Karpas-422 (cell line): ENCODE measurements around the gene EHD4. TPM values are rescaled to one million over a fixed set of nuclear protein-coding genes. Genes with fewer than 3 reads are reported as not detected.

Source experiments
- DNase-seq: peaks from one replicate; pipeline ENCODE4 v3.0.0-alpha.2; 2015
- H2AFZ ChIP-seq: fragments of 200-600 bp; sonication (generic); 2 replicates; pipeline ENCODE4 v1.6.1; 2014; ENCODE audit warnings: antibody characterized with exemption, low read length, mixed read lengths
- H3K27ac ChIP-seq: fragments of 200-600 bp; sonication (generic); 2 replicates; pipeline ENCODE4 v1.5.1; 2014; ENCODE audit warnings: mild to moderate bottlenecking, low read length, moderate library complexity
- H3K27me3 ChIP-seq: fragments of 200-600 bp; sonication (generic); 2 replicates; pipeline ENCODE4 v1.6.1; 2014; ENCODE audit warnings: low read length, mixed read lengths
- H3K36me3 ChIP-seq: fragments of 200-600 bp; sonication (generic); 2 replicates; pipeline ENCODE4 v1.6.1; 2014; ENCODE audit warnings: low read length, mixed read lengths; ENCODE audit not compliant: insufficient read depth
- H3K4me1 ChIP-seq: fragments of 200-600 bp; sonication (generic); 2 replicates; pipeline ENCODE4 v1.6.1; 2014; ENCODE audit warnings: mild to moderate bottlenecking, low read length, mixed read lengths
- H3K4me2 ChIP-seq: fragments of 200-600 bp; sonication (generic); 2 replicates; pipeline ENCODE4 v1.6.1; 2014; ENCODE audit warnings: low read length, low read depth, mild to moderate bottlenecking; ENCODE audit not compliant: poor library complexity, severe bottlenecking
- H3K4me3 ChIP-seq: fragments of 200-600 bp; sonication (generic); 2 replicates; pipeline ENCODE4 v1.5.1; 2014; ENCODE audit warnings: mild to moderate bottlenecking, antibody characterized with exemption, low read length, mixed read lengths
- H3K79me2 ChIP-seq: fragments of 200-600 bp; sonication (generic); 2 replicates; pipeline ENCODE4 v1.6.1; 2014; ENCODE audit warnings: mild to moderate bottlenecking, low read length, mixed read lengths
- H3K9ac ChIP-seq: fragments of 200-600 bp; sonication (generic); 2 replicates; pipeline ENCODE4 v1.6.0; 2014; ENCODE audit warnings: low read length
- H3K9me2 ChIP-seq: fragments of 200-600 bp; sonication (generic), shearing (Covaris generic); replicated peaks from 2 replicates; pipeline ENCODE4 v1.6.0; 2014; ENCODE audit warnings: mild to moderate bottlenecking, low read length, moderate library complexity; ENCODE audit not compliant: insufficient read depth
- H3K9me3 ChIP-seq: fragments of 300-700, 200-600 bp; sonication (generic); 2 replicates; pipeline ENCODE4 v1.6.1; 2014; ENCODE audit warnings: low read length, mixed read lengths
- H4K20me1 ChIP-seq: fragments of 200-600 bp; sonication (generic); 2 replicates; pipeline ENCODE4 v1.6.1; 2014; ENCODE audit warnings: mild to moderate bottlenecking, antibody characterized with exemption, low read length, low read depth; ENCODE audit not compliant: insufficient read depth
- total RNA-seq: library from RNA; depleted of rRNA; stranded (reverse); fragments of >200 nt; shearing (Covaris generic); gene quantifications from 2 replicates; pipeline ENCODE4 v1.2.3, GENCODE V29; 2014; ENCODE audit warnings: low replicate concordance

Gene EHD4
- total RNA-seq, 1 experiment from 2014 or later, result 19.9 TPM

DNA sequence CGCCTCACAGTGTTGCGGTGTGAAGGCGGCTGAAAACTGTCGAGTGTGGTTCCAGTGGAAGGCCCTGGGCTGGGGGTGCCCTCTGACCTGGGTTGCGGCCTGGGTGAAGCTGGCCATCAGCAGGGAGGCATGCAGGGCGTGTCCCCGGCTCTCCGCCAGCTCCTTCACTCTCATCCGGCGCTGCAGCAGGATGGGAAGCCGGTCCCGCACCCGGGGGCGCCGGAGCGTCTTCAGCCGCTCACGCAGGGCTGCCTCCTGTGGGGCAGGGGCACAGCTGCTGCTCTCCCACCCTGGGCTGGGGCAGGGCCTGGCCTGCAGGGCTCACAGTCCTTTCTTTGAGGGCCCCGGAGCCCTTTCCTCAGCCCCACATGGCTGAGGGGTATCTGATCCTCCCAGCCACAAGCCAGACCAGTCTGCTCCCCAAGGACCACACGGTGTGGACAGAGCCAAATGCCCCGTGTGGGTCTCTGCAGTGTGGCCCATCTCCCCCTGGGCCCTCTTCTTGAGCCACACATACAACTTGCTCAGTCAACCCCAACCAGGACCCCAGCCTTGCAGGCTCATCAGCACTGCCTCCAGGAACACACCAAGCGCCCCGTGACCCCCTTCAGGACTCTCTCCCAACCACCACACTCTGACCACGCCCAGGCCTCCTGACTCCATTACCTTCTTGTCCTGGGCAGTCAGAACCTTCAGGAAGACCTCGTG lies 105.3 kb downstream of the EHD4 start:
- no peaks in the 10 kb centered on the region for H3K4me1 ChIP-seq
- H3K9ac ChIP-seq, result no peak overlapping the region
- no peak overlapping the region for H3K27ac ChIP-seq
- H3K79me2 ChIP-seq, result no peaks in the 10 kb centered on the region
- no peak for DNase-seq
- H3K9me2 ChIP-seq, result no peaks in the 10 kb centered on the region
- no peak overlapping the region for H3K4me2 ChIP-seq
- no peaks in the 10 kb centered on the region for H3K36me3 ChIP-seq
- no peak overlapping the region for H2AFZ ChIP-seq
- no peaks in the 10 kb centered on the region for H3K9me3 ChIP-seq
- no peak overlapping the region for H3K4me3 ChIP-seq
- H4K20me1 ChIP-seq, result no peaks in the 10 kb centered on the region
- no peaks in the 10 kb centered on the region for H3K27me3 ChIP-seq

DNA sequence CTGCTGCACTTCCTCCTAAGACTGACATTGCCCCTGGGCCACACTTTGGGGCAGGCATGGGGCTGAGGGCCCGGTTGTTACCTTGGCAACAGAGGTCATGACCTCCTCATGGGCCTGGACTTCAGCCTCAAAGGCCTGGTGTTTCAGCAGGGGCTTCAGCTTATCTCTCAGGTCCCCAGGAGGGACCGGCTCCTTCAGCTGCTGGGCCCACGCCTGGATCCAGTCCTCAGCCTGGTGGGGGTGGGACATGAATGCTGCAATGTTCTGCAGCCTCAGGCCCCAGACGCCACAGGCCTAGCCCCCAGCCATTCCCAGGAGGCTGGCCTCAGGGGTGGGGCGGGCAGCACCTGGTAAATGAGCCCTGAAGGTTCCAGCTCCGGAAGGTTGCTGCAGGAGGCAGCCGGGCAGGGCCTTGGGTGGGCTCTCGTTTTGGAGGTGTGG lies 106.1 kb downstream of the EHD4 start:
- Histone ChIP-seq H3K79me2 (no peaks in the 10 kb centered on the region), H3K4me3 (no peak overlapping the region), H3K9ac (no peak overlapping the region), H2AFZ (no peak overlapping the region), H3K9me3 (no peaks in the 10 kb centered on the region), H3K4me2 (no peak overlapping the region), H3K4me1 (no peaks in the 10 kb centered on the region), H3K36me3 (no peaks in the 10 kb centered on the region), H3K27me3 (no peaks in the 10 kb centered on the region), H4K20me1 (no peaks in the 10 kb centered on the region), H3K9me2 (no peaks in the 10 kb centered on the region), H3K27ac (no peak overlapping the region)
- DNase-seq, result no peak

DNA sequence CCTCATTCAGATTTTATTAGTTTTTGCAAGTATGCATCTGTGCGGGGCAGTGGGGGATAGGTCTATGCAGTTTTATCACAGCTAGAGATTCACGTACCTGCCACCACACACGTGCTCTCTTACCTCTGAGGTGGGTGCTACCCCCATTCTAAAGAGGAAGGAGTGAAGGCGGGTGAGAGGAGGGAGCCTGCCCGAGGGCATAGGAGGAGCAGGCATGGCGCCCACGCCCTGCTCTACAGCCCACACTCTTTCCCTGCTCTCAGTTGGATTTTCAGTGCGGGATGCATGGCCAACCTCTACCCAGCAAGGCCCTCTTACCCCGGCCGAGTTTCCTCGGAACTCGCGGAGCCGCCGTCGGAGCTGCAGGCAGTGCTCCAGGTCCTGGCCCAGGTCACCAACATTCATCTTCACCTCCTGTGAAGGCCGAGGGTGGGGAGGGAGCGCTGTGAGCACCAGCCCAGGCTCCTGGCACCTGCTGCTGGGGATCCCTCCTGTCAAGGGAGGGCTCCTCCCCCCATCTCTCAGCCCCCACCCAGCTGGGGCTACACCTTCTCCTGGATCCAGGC lies 106.8 kb downstream of the EHD4 start:
- DNase-seq, result no peak
- Histone ChIP-seq H3K27me3 (no peaks in the 10 kb centered on the region), H3K9me3 (no peaks in the 10 kb centered on the region), H3K79me2 (no peaks in the 10 kb centered on the region), H3K4me2 (no peak overlapping the region), H3K27ac (no peak overlapping the region), H3K36me3 (no peaks in the 10 kb centered on the region), H3K4me3 (no peak overlapping the region), H2AFZ (no peak overlapping the region), H3K4me1 (no peaks in the 10 kb centered on the region), H4K20me1 (no peaks in the 10 kb centered on the region), H3K9ac (no peak overlapping the region), H3K9me2 (no peaks in the 10 kb centered on the region)

DNA sequence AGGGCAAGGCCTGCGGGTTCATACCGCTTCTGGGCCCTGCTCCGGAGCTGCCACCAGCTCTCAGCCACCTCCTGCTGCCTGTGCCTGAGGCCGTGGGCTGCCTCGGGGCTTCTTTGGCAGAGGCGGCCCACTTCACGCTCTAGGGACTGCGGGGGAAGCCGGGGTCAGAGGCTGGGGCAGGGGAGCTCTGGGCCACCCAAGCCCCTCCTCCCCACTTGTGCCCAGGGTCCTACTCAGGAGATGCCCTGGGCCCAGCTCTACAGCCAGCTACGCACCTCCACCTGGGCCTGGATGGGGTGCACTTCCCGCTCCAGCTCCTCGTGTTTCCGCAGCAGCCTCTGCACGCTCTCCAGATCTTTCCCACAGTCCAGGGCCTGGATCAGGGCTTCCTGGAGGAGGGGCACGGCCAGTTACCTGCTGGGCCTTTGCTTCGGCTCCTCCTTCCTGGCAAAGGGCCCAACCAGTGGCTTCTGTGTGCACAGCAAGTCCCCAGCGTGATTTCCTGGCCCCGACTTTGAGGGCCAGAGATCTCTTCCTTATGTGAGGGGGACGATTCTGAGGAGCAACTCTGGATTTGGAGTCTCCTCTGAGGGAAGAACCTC lies 109.7 kb downstream of the EHD4 start:
- DNase-seq, result no peak
- Histone ChIP-seq H3K4me1 (no peaks in the 10 kb centered on the region), H4K20me1 (no peaks in the 10 kb centered on the region), H3K9me3 (no peaks in the 10 kb centered on the region), H3K4me3 (no peak overlapping the region), H3K79me2 (no peaks in the 10 kb centered on the region), H3K27me3 (no peaks in the 10 kb centered on the region), H3K9me2 (no peaks in the 10 kb centered on the region), H2AFZ (no peak overlapping the region), H3K36me3 (no peaks in the 10 kb centered on the region), H3K9ac (no peak overlapping the region), H3K27ac (no peak overlapping the region), H3K4me2 (no peak overlapping the region)

DNA sequence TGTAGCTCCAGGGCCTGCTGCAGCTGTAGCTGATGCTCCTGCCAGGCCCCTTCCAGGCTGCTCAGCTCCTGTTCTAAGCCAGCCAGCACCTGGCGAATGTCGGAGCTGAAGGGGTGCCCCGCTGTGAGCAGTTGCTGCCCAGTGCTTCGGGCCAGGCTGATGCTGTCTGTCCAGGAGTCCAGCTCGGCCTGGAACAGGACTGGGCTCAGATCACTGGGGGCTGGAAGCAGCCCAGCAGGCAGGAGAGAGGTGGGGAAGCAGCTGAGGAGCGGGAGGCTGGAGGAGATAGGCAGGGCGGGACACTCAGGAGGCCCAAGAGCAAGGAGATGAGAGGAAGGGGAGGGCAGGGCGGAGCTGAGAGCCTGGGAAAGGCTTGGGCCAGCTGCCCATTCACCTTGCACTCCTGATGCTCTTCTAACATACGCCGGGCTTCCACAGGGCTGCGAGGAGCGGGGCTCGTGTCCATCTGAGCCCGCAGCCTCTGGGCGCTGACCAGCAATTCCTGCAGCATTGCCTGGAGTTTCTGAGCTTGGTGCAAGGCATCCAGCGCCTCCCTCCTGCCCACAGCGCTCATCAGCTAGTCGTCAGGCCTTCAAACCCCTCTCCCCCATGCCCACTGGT lies 110.5 kb downstream of the EHD4 start:
- Histone ChIP-seq H3K27ac (no peak overlapping the region), H3K4me2 (no peak overlapping the region), H3K79me2 (no peaks in the 10 kb centered on the region), H3K4me1 (no peaks in the 10 kb centered on the region), H2AFZ (no peak overlapping the region), H3K27me3 (no peaks in the 10 kb centered on the region), H3K9me2 (no peaks in the 10 kb centered on the region), H4K20me1 (no peaks in the 10 kb centered on the region), H3K9ac (no peak overlapping the region), H3K9me3 (no peaks in the 10 kb centered on the region), H3K36me3 (no peaks in the 10 kb centered on the region), H3K4me3 (no peak overlapping the region)
- DNase-seq, result no peak

DNA sequence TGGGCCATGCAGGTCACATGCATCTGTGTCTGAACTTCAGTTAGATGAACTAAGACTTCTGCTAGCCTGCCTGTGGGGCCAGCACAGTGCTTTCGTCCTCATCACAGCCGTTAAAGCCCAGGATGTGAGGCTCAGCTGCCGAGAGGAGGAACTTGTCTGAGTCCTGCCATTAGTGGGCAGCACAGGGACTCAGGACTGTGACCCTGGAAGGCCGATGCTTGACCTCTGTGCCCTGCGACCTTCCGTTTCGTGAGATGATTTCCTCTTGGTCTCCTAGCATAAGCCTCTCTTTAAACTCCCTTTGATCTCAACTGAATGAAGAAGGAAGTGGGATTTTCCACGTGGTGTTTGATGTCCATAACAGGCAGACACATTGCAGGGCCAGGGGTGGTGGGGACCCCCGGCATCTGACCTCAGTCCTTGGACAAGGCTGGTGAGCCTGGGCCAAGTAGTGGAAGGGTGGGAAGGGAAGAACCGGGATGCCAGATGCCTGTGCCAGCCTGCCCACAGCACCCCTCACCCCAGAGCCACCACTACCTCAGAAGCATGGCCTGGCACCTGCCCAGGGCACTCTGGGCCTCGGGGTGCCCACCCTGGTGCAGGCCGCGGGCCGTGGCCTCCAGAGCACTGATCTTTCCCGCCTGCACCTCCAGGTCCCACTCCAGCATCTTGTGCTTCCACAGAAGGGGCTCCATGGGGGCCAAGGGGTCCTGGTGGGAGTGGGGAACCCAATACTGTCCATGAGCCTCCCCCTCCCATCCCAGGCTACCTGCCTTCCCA lies 112.1 kb downstream of the EHD4 start:
- no peaks in the 10 kb centered on the region for H3K36me3 ChIP-seq
- no peaks in the 10 kb centered on the region for H3K27me3 ChIP-seq
- H3K9me3 ChIP-seq, result no peaks in the 10 kb centered on the region
- no peak overlapping the region for H3K9ac ChIP-seq
- H4K20me1 ChIP-seq, result no peaks in the 10 kb centered on the region
- H3K79me2 ChIP-seq, result no peaks in the 10 kb centered on the region
- no peaks in the 10 kb centered on the region for H3K9me2 ChIP-seq
- no peak overlapping the region for H3K4me2 ChIP-seq
- no peak for DNase-seq
- H3K4me1 ChIP-seq, result no peaks in the 10 kb centered on the region
- H2AFZ ChIP-seq, result no peak overlapping the region
- no peak overlapping the region for H3K4me3 ChIP-seq
- H3K27ac ChIP-seq, result no peak overlapping the region

DNA sequence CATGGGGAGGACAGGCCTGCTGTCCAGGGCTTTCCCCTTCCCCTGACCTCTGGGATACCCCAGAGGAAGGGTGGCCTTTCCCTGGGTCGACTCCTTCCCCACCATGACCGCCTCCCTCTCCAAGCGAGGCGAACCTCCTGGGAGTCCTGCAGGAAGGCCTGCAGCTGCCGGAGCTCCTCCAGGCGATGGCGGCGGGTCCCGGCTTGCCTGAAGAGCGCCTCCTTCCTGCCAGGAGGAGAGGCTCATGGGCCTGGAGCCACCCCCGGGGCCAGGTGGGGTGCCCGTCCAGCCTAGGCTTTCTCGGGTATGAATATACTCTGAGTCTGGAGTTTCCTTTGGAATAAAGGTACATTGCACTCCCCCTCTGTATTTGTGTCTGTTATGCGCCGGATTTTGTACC lies 113.6 kb downstream of the EHD4 start:
- DNase-seq, result no peak
- Histone ChIP-seq H3K79me2 (no peaks in the 10 kb centered on the region), H4K20me1 (no peaks in the 10 kb centered on the region), H3K27me3 (no peaks in the 10 kb centered on the region), H2AFZ (no peak overlapping the region), H3K4me3 (no peak overlapping the region), H3K9me2 (no peaks in the 10 kb centered on the region), H3K9me3 (no peaks in the 10 kb centered on the region), H3K4me1 (no peaks in the 10 kb centered on the region), H3K9ac (no peak overlapping the region), H3K36me3 (no peaks in the 10 kb centered on the region), H3K27ac (no peak overlapping the region), H3K4me2 (no peak overlapping the region)

DNA sequence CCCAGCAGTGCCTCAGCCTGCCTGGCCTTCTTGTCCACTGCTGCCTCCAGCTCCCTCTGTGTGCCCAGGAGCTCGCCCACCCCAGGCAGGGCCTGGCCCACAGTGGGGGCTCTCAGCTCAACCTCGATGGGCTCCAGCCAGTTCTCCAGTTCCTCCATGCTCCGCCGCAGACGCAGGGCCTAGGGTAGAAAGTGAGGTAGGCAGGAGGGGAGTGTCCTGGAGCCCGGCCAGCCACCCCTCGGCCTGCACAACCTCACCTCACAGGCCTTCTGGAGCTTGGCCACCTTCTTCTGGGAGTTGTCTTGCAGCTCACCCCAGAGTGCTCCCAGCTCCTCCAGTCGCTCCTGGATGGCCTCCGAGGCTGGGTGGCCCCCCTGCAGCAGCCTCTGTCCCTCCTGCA lies 115.0 kb downstream of the EHD4 start:
- no peak overlapping the region for H3K4me3 ChIP-seq
- no peak overlapping the region for H3K9ac ChIP-seq
- H3K9me3 ChIP-seq, result no peaks in the 10 kb centered on the region
- H3K27ac ChIP-seq, result no peak overlapping the region
- no peaks in the 10 kb centered on the region for H3K27me3 ChIP-seq
- H4K20me1 ChIP-seq, result no peaks in the 10 kb centered on the region
- no peaks in the 10 kb centered on the region for H3K4me1 ChIP-seq
- H3K36me3 ChIP-seq, result no peaks in the 10 kb centered on the region
- DNase-seq, result no peak
- no peaks in the 10 kb centered on the region for H3K79me2 ChIP-seq
- H2AFZ ChIP-seq, result no peak overlapping the region
- no peaks in the 10 kb centered on the region for H3K9me2 ChIP-seq
- H3K4me2 ChIP-seq, result no peak overlapping the region
